ENCODE data around the gene AGBL5.

- TF ChIP-seq CTCF (conservative IDR thresholded peaks at IDR 0.05) (no peak), ZFX (IDR thresholded peaks at IDR 0.05) (no peak)
These were observed 2.3 kb downstream of the AGBL5 start for GRCh38 chr2:27053776-27054175.

Measured in C4-2B (cell line).